ENCODE results near the gene FKBP7. TPM values are rescaled to one million over a fixed set of nuclear protein-coding genes. Genes with fewer than 3 reads are reported as not detected.

The FKBP7 gene
- total RNA-seq, 1 experiment from 2014 or later: 6.2 TPM

DNA sequence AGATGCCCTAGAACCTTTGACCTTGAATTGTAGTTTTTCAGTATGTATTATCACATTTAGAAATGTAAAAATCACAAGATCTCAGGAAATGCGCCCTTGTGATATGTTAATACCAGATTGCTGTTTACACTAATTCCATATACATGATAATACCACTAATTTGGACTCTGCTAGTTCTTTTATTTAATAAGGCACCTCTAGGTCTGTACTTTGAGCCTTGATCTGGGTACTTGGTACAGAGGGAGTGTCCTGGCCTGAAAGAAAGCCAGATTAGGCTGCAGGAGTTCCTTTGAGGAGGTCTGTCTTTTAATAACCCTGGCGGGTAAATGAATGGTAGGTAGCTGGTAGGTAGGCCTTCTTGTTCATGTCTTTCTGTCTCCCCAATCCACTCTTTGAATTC is 28.1 kb upstream of the FKBP7 start:
- Histone ChIP-seq H3K4me3 (ENCODE audit: low read length) (no peak overlapping the region), H3K36me3 (ENCODE audit: insufficient read depth, low read length) (peaks cover 32% of the 10 kb centered on the region), H3K27me3 (ENCODE audit: low read length) (no peaks in the 10 kb centered on the region), H3K27ac (ENCODE audit: low read length) (no peak overlapping the region), H2AFZ (ENCODE audit: low read length) (no peak overlapping the region), H3K4me1 (ENCODE audit: low read length) (no peaks in the 10 kb centered on the region), H3K9me2 (replicated peaks; ENCODE audit: insufficient read depth, low read length) (no peaks in the 10 kb centered on the region), H3K9ac (ENCODE audit: low read length) (no peak overlapping the region), H4K20me1 (ENCODE audit: insufficient read depth, low read depth, low read length) (no peaks in the 10 kb centered on the region), H3K4me2 (ENCODE audit: low read depth, low read length, poor library complexity, severe bottlenecking) (no peak overlapping the region), H3K79me2 (ENCODE audit: low read length) (peaks cover 33% of the 10 kb centered on the region), H3K9me3 (ENCODE audit: low read length) (no peaks in the 10 kb centered on the region)
- no peak for DNase-seq

DNA sequence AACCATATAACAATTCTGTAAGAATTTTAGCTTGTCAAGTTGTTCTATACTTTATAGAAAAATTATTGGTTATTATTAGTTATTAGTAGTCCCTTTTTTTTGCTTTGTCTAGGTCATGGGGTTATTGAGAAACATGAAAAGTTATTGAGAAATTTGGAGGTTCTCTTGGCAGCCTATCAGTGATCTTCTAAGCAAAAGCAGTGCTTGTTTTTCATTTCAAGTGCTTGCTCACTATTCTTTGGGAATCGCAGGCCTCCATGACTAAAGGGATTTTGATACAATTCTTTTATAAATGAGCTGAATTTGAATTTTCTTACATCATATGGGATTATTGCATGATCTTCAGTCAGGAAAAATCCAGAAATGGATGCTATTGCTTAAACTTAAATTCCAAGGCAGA is 27.7 kb upstream of the FKBP7 start:
- Histone ChIP-seq H3K79me2 (ENCODE audit: low read length) (peaks cover 33% of the 10 kb centered on the region), H3K27me3 (ENCODE audit: low read length) (no peaks in the 10 kb centered on the region), H3K4me1 (ENCODE audit: low read length) (no peaks in the 10 kb centered on the region), H3K27ac (ENCODE audit: low read length) (no peak overlapping the region), H2AFZ (ENCODE audit: low read length) (no peak overlapping the region), H3K4me3 (ENCODE audit: low read length) (no peak overlapping the region), H3K9ac (ENCODE audit: low read length) (no peak overlapping the region), H3K36me3 (ENCODE audit: insufficient read depth, low read length) (peaks cover 36% of the 10 kb centered on the region), H3K9me2 (replicated peaks; ENCODE audit: insufficient read depth, low read length) (no peaks in the 10 kb centered on the region), H3K9me3 (ENCODE audit: low read length) (no peaks in the 10 kb centered on the region), H3K4me2 (ENCODE audit: low read depth, low read length, poor library complexity, severe bottlenecking) (no peak overlapping the region), H4K20me1 (ENCODE audit: insufficient read depth, low read depth, low read length) (no peaks in the 10 kb centered on the region)
- no peak for DNase-seq

DNA sequence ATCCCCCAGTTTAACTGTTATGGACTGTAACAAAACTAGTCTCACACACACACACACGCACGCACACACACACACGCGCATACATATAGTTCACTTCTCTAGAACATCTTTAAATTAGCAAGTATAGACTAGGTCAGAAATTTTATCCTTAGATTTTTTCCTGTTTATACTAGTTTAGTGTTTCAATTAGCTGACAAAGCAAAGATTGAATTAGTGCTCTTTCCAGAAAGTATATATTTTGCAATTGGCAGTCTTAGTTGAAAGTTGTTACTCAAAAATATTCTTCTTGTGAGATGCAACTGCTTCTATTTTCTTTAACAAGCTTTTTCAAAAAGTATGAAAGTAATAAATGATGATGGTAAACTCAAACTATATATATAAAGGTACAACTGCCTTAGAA is 24.4 kb upstream of the FKBP7 start:
- Histone ChIP-seq H3K9me2 (replicated peaks; ENCODE audit: insufficient read depth, low read length) (no peaks in the 10 kb centered on the region), H2AFZ (ENCODE audit: low read length) (no peak overlapping the region), H4K20me1 (ENCODE audit: insufficient read depth, low read depth, low read length) (no peaks in the 10 kb centered on the region), H3K4me2 (ENCODE audit: low read depth, low read length, poor library complexity, severe bottlenecking) (no peak overlapping the region), H3K27me3 (ENCODE audit: low read length) (no peaks in the 10 kb centered on the region), H3K4me3 (ENCODE audit: low read length) (no peak overlapping the region), H3K27ac (ENCODE audit: low read length) (no peak overlapping the region), H3K9me3 (ENCODE audit: low read length) (no peaks in the 10 kb centered on the region), H3K4me1 (ENCODE audit: low read length) (peaks cover 6% of the 10 kb centered on the region), H3K9ac (ENCODE audit: low read length) (no peak overlapping the region), H3K79me2 (ENCODE audit: low read length) (peaks cover 19% of the 10 kb centered on the region), H3K36me3 (ENCODE audit: insufficient read depth, low read length) (peaks cover 56% of the 10 kb centered on the region)
- no peak for DNase-seq

DNA sequence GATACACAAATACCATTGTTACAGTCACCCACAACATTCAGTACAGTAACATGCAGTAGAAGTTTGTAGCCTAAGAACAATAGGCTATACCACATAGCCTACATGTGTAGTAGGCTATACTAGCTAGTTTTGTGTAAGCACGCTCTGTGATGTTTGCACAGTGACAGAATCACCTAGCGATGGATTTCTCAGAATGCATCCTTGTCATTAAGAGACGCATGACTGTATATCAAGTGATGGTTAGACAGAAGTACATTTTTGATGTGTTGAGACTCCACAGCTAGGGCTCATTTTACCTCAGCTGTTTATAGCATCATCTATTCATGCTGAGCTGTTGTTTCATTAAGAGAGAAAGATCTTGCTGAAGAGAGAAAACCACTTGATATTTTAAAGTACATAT is 21.2 kb upstream of the FKBP7 start:
- Histone ChIP-seq H3K27me3 (ENCODE audit: low read length) (no peaks in the 10 kb centered on the region), H3K4me2 (ENCODE audit: low read depth, low read length, poor library complexity, severe bottlenecking) (no peak overlapping the region), H3K27ac (ENCODE audit: low read length) (no peak overlapping the region), H4K20me1 (ENCODE audit: insufficient read depth, low read depth, low read length) (no peaks in the 10 kb centered on the region), H3K36me3 (ENCODE audit: insufficient read depth, low read length) (peaks cover 67% of the 10 kb centered on the region), H3K9me3 (ENCODE audit: low read length) (no peaks in the 10 kb centered on the region), H3K9ac (ENCODE audit: low read length) (no peak overlapping the region), H3K9me2 (replicated peaks; ENCODE audit: insufficient read depth, low read length) (no peaks in the 10 kb centered on the region), H2AFZ (ENCODE audit: low read length) (no peak overlapping the region), H3K79me2 (ENCODE audit: low read length) (peaks cover 19% of the 10 kb centered on the region), H3K4me1 (ENCODE audit: low read length) (peaks cover 11% of the 10 kb centered on the region), H3K4me3 (ENCODE audit: low read length) (no peak overlapping the region)
- DNase-seq: no peak

DNA sequence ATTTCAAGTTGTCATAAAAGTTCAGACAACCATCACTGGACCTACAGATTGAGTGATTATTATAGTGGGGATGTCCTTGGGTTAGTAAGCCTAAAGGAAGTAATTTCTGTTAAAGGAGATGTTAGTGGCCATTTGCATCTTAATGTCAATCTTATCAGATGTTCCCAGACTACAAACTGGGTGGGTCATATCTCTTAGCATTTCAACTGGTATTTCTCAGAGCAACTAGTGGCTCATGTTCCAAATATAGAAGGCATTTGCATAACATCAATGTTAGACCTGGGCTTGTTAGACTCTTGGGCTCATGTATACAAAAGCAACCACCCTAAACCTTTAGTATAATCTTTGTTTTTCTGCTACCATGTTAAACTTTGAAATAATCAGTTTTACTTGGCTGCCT is 19.7 kb upstream of the FKBP7 start:
- Histone ChIP-seq H3K9me3 (ENCODE audit: low read length) (no peaks in the 10 kb centered on the region), H3K36me3 (ENCODE audit: insufficient read depth, low read length) (peaks cover 79% of the 10 kb centered on the region), H3K4me3 (ENCODE audit: low read length) (no peak overlapping the region), H3K79me2 (ENCODE audit: low read length) (peaks cover 24% of the 10 kb centered on the region), H4K20me1 (ENCODE audit: insufficient read depth, low read depth, low read length) (no peaks in the 10 kb centered on the region), H3K27me3 (ENCODE audit: low read length) (no peaks in the 10 kb centered on the region), H3K27ac (ENCODE audit: low read length) (no peak overlapping the region), H3K9ac (ENCODE audit: low read length) (no peak overlapping the region), H3K4me1 (ENCODE audit: low read length) (peaks cover 11% of the 10 kb centered on the region), H3K4me2 (ENCODE audit: low read depth, low read length, poor library complexity, severe bottlenecking) (no peak overlapping the region), H2AFZ (ENCODE audit: low read length) (no peak overlapping the region), H3K9me2 (replicated peaks; ENCODE audit: insufficient read depth, low read length) (no peaks in the 10 kb centered on the region)
- DNase-seq: peak; percentile 51

DNA sequence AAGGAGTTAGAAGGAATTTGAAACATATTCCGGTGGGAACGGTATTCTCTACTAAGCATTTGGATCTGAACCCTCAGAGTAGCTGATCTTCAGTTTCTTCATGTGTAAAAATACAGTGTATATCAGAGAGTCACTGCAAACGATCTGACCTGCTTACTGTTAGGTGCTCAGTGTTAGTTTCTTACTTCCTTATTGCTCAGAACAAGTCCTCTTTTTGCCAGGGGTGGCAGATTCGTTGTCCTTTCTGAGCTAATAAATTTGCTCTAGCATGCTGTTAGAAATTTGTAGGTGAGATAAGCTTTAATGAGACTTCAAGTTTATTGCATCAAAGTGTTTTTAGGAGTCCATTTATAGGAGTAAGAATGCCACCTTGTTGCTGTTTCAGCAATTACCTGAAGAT is 17.6 kb upstream of the FKBP7 start:
- Histone ChIP-seq H3K79me2 (ENCODE audit: low read length) (peaks cover 31% of the 10 kb centered on the region), H2AFZ (ENCODE audit: low read length) (no peak overlapping the region), H3K4me2 (ENCODE audit: low read depth, low read length, poor library complexity, severe bottlenecking) (no peak overlapping the region), H4K20me1 (ENCODE audit: insufficient read depth, low read depth, low read length) (no peaks in the 10 kb centered on the region), H3K9ac (ENCODE audit: low read length) (no peak overlapping the region), H3K36me3 (ENCODE audit: insufficient read depth, low read length) (peaks cover 76% of the 10 kb centered on the region), H3K27ac (ENCODE audit: low read length) (no peak overlapping the region), H3K27me3 (ENCODE audit: low read length) (no peaks in the 10 kb centered on the region), H3K9me3 (ENCODE audit: low read length) (no peaks in the 10 kb centered on the region), H3K4me3 (ENCODE audit: low read length) (no peak overlapping the region), H3K4me1 (ENCODE audit: low read length) (peaks cover 11% of the 10 kb centered on the region), H3K9me2 (replicated peaks; ENCODE audit: insufficient read depth, low read length) (no peaks in the 10 kb centered on the region)
- DNase-seq: no peak

DNA sequence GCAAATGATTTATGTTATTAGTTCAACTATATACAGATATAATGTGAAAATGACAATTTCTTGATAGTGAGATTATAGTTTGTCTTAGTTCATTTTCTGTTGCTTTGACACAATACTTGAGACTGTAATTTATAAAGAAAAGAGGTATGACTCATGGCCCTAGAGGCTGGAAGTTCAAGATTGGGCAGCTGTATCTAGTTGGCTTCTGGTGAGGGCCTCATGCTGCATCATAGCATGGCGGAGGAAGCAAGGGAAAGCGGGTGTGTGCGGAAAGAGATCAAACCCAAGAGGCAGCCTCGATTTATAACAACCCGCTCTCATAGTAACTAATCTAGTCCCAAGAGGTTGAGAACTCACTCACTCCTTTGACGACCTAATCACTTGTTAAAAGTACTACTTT is 13.2 kb upstream of the FKBP7 start:
- H3K4me3 ChIP-seq (ENCODE audit: low read length): no peak overlapping the region
- no peaks in the 10 kb centered on the region for H3K9me3 ChIP-seq (ENCODE audit: low read length)
- DNase-seq: no peak
- no peak overlapping the region for H3K27ac ChIP-seq (ENCODE audit: low read length)
- H3K27me3 ChIP-seq (ENCODE audit: low read length): no peaks in the 10 kb centered on the region
- H2AFZ ChIP-seq (ENCODE audit: low read length): no peak overlapping the region
- no peaks in the 10 kb centered on the region for H4K20me1 ChIP-seq (ENCODE audit: insufficient read depth, low read depth, low read length)
- H3K4me1 ChIP-seq (ENCODE audit: low read length): no peaks in the 10 kb centered on the region
- no peak overlapping the region for H3K4me2 ChIP-seq (ENCODE audit: low read depth, low read length, poor library complexity, severe bottlenecking)
- peaks cover 62% of the 10 kb centered on the region for H3K36me3 ChIP-seq (ENCODE audit: insufficient read depth, low read length)
- no peaks in the 10 kb centered on the region for H3K9me2 ChIP-seq (replicated peaks; ENCODE audit: insufficient read depth, low read length)
- H3K79me2 ChIP-seq (ENCODE audit: low read length): peaks cover 63% of the 10 kb centered on the region
- no peak overlapping the region for H3K9ac ChIP-seq (ENCODE audit: low read length)

DNA sequence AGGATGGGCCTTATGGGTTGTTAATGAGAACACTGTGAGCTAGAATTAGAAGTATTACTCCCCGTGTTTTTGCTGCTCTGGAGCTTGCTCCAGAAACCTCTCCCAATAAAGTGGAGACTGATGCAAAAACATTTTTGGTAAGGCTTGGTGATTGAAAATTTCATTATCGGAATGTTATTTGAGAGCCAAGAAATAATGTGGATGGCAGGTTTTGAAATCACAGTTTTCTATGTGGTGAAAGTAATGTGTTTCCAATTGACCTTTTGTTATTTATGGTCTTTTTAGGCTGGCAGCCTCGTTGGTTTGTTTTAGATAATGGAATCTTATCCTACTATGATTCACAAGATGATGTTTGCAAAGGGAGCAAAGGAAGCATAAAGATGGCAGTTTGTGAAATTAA is 7.0 kb upstream of the FKBP7 start:
- Histone ChIP-seq H3K27ac (ENCODE audit: low read length) (no peak overlapping the region), H3K4me2 (ENCODE audit: low read depth, low read length, poor library complexity, severe bottlenecking) (no peak overlapping the region), H3K9ac (ENCODE audit: low read length) (no peak overlapping the region), H3K79me2 (ENCODE audit: low read length) (peaks cover 97% of the 10 kb centered on the region), H2AFZ (ENCODE audit: low read length) (no peak overlapping the region), H3K36me3 (ENCODE audit: insufficient read depth, low read length) (peaks cover 10% of the 10 kb centered on the region; the same call in 1 of the 2 replicates), H3K9me2 (replicated peaks; ENCODE audit: insufficient read depth, low read length) (no peaks in the 10 kb centered on the region), H3K27me3 (ENCODE audit: low read length) (no peaks in the 10 kb centered on the region), H3K4me1 (ENCODE audit: low read length) (peaks cover 31% of the 10 kb centered on the region), H3K4me3 (ENCODE audit: low read length) (no peak overlapping the region), H4K20me1 (ENCODE audit: insufficient read depth, low read depth, low read length) (0 out of 2 replicates have a peak, but pooled peaks cover 13% of the 10 kb centered on the region), H3K9me3 (ENCODE audit: low read length) (no peaks in the 10 kb centered on the region)
- DNase-seq: no peak
